ENCODE measurements around the gene ACAA1. TPM values are rescaled to one million over a fixed set of nuclear protein-coding genes. Genes with fewer than 3 reads are reported as not detected.

The ACAA1 gene
- total and polyA plus RNA-seq, 2 of the 13 experiments (the other 11 are each of a cell fraction or from before 2014, with no cell fraction given) = 60.8 to 188 TPM

- no peak overlapping the region for H3K27ac ChIP-seq (ENCODE audit: extremely low read length, insufficient read depth, low read length)
- no peaks in the 10 kb centered on the region for H3K9me3 ChIP-seq (ENCODE audit: low read length)
- H3K9ac ChIP-seq (ENCODE audit: insufficient read depth, low read depth, low read length) = no peak overlapping the region
- no peak for DNase-seq (ENCODE audit: low spot score)
- no peaks in the 10 kb centered on the region for H3K79me2 ChIP-seq (ENCODE audit: insufficient read depth, low read length)
- H3K4me3 ChIP-seq (replicated peaks in 1 of 3; ENCODE audit: insufficient read depth in 1 of 3, low read depth in 2 of 3, low read length in 3 of 3) = no peak overlapping the region
- ChIA-PET CTCF (ENCODE audit: low intra/inter-chr PET ratio, low total read pairs) (no interaction called here), POLR2A (no interaction called here)
- no peaks in the 10 kb centered on the region for H3K36me3 ChIP-seq (replicated peaks in 1 of 2; ENCODE audit: control insufficient read depth in 1 of 2, insufficient read depth in 2 of 2, low read length in 2 of 2)
- WGBS (ENCODE audit: low lambda C conversion rate) = 36% methylated on average over 6 of the region's 6 CpGs
- H3K4me2 ChIP-seq (ENCODE audit: low read depth, low read length) = no peak overlapping the region
- intact Hi-C loops (cut with micrococcal nuclease; ENCODE audit: unreplicated experiment) (no loop called here), in situ Hi-C loops (cut with HindIII; ENCODE audit: extremely low pct_ligation_motif_present, low pct_unique_long_range_greater_than_20kb) (no loop called here)
- no TSS peak for BruUV-seq (replicated peaks)
- peaks cover 5 to 39% of the 10 kb centered on the region in 2 experiments; a peak in 3 of 5 replicates for H3K27me3 ChIP-seq (ENCODE audit: control insufficient read depth in 1 of 2, insufficient read depth in 2 of 2, low read length in 2 of 2)
- no peaks in the 10 kb centered on the region for H4K20me1 ChIP-seq (ENCODE audit: insufficient read depth, low read length)
- no peak for FAIRE-seq
- H2AFZ ChIP-seq (ENCODE audit: low read length) = no peak overlapping the region
- ATAC-seq = no peak
- TF ChIP-seq KLF13 (CRISPR knock-in tag; IDR thresholded peaks at IDR 0.05) (no peak), MLX (CRISPR knock-in tag; IDR thresholded peaks at IDR 0.05) (no peak), SALL2 (CRISPR knock-in tag; IDR thresholded peaks at IDR 0.05) (no peak)
- no peaks in the 10 kb centered on the region for H3K4me1 ChIP-seq (ENCODE audit: insufficient read depth, low read length)
Measured at GRCh38 chr3:38101811-38102443, 35.0 kb downstream of the ACAA1 start.

- 66% methylated on average over 3 of the region's 3 CpGs for WGBS (ENCODE audit: low lambda C conversion rate)
- in situ Hi-C loops (cut with HindIII; ENCODE audit: extremely low pct_ligation_motif_present, low pct_unique_long_range_greater_than_20kb) = no loop called here
- TF ChIP-seq ZBTB14 (CRISPR knock-in tag; IDR thresholded peaks at IDR 0.05) (no peak), STAT6 (CRISPR knock-in tag; IDR thresholded peaks at IDR 0.05; ENCODE audit: borderline replicate concordance) (no peak), ZNF598 (CRISPR knock-in tag; IDR thresholded peaks at IDR 0.05; ENCODE audit: borderline replicate concordance) (no peak), KAT7 (CRISPR knock-in tag; IDR thresholded peaks at IDR 0.05; ENCODE audit: borderline replicate concordance) (no peak), GZF1 (CRISPR knock-in tag; IDR thresholded peaks at IDR 0.05) (no peak), KDM4B (CRISPR knock-in tag; IDR thresholded peaks at IDR 0.05) (no peak), ZBTB20 (CRISPR knock-in tag; IDR thresholded peaks at IDR 0.05; ENCODE audit: borderline replicate concordance, low read depth) (no peak), CREBL2 (CRISPR knock-in tag; IDR thresholded peaks at IDR 0.05; ENCODE audit: borderline replicate concordance) (no peak), JDP2 (CRISPR knock-in tag; IDR thresholded peaks at IDR 0.05; ENCODE audit: borderline replicate concordance) (no peak)
Measured at GRCh38 chr3:38100498-38100897, 36.4 kb downstream of the ACAA1 start.

More at GRCh38 chr3:38100498-38100897, 36.4 kb downstream of the ACAA1 start:
- no peak overlapping the region for H3K27ac ChIP-seq (ENCODE audit: extremely low read length, insufficient read depth, low read length)
- FAIRE-seq = no peak
- CTCF ChIA-PET (ENCODE audit: low intra/inter-chr PET ratio, low total read pairs) = no interaction called here
- no peak overlapping the region for H3K4me3 ChIP-seq (replicated peaks in 1 of 3; ENCODE audit: insufficient read depth in 1 of 3, low read depth in 2 of 3, low read length in 3 of 3)
- H3K36me3 ChIP-seq (replicated peaks in 1 of 2; ENCODE audit: control insufficient read depth in 1 of 2, insufficient read depth in 2 of 2, low read length in 2 of 2) = no peaks in the 10 kb centered on the region
- ATAC-seq = no peak
- intact Hi-C loops (cut with micrococcal nuclease; ENCODE audit: unreplicated experiment) = no loop called here
- no peaks in the 10 kb centered on the region for H3K9me3 ChIP-seq (ENCODE audit: low read length)
- no peaks in the 10 kb centered on the region for H4K20me1 ChIP-seq (ENCODE audit: insufficient read depth, low read length)
- no TSS peak for BruUV-seq (replicated peaks)
- H3K27me3 ChIP-seq (ENCODE audit: control insufficient read depth in 1 of 2, insufficient read depth in 2 of 2, low read length in 2 of 2) = peaks cover 7 to 54% of the 10 kb centered on the region in 2 experiments; a peak in 3 of 5 replicates
- H2AFZ ChIP-seq (ENCODE audit: low read length) = no peak overlapping the region
- no peak for DNase-seq (ENCODE audit: low spot score)
- POLR2A ChIA-PET = no interaction called here
- H3K4me2 ChIP-seq (ENCODE audit: low read depth, low read length) = no peak overlapping the region
- H3K4me1 ChIP-seq (ENCODE audit: insufficient read depth, low read length) = no peaks in the 10 kb centered on the region
- H3K9ac ChIP-seq (ENCODE audit: insufficient read depth, low read depth, low read length) = no peak overlapping the region
- H3K79me2 ChIP-seq (ENCODE audit: insufficient read depth, low read length) = no peaks in the 10 kb centered on the region
